Keratinocyte (primary cell): ENCODE measurements around the gene CDH13.

ENCODE experiments used
- CTCF ChIP-seq, 3 experiments: IDR thresholded peaks in 1 of 3; conservative IDR thresholded peaks in 1 of 3; optimal IDR thresholded peaks in 1 of 3; 2 replicates in 2 of 3; 3 replicates in 1 of 3; pipeline versions ENCODE3 to v1.5.1; 2011; ENCODE audit warnings: low read length in 3 of 3, mild to moderate bottlenecking in 3 of 3, moderate library complexity in 2 of 3, control low read depth in 1 of 3, inconsistent platforms in 1 of 3; ENCODE audit not compliant: insufficient read depth in 2 of 3; ENCODE audit errors: extremely low read depth in 1 of 3
- EZH2 ChIP-seq: IDR thresholded peaks from one replicate; pipeline ENCODE4 v1.6.1; 2012; ENCODE audit warnings: inconsistent platforms, mild to moderate bottlenecking, low read length, moderate library complexity

- TF ChIP-seq CTCF (optimal IDR thresholded peaks at IDR 0.05 in 1 of 3, IDR thresholded peaks at IDR 0.05 in 1 of 3, conservative IDR thresholded peaks at IDR 0.05 in 1 of 3; ENCODE audit: extremely low read depth in 1 of 3, insufficient read depth in 2 of 3, low read length in 3 of 3) (no peak), EZH2 (no peak)
These were observed 240.7 kb downstream of the CDH13 start for GRCh38 chr16:82867485-82867884.
